Dendritic cell treated with granulocyte-macrophage colony-stimulating factor and Interleukin-4, amounts not matched to agents 40 ng/mL and 50 ng/mL, for 4 days (primary cell): Measurements from ENCODE around the gene SFXN2.
A peak's percentile ranks its signal among the peaks of the same experiment; 100 is the strongest.
"Not testable (repeated sequence)": the region's sequence is repeated elsewhere in the genome, so short reads cannot be mapped to it uniquely, and the experiment has no call there.

Experiments used
- H3K27ac Mint-ChIP-seq: one replicate; pipeline ENCODE4 v1.8.0; 2022; ENCODE audit warnings: mild to moderate bottlenecking, mixed read lengths
- H3K27me3 Mint-ChIP-seq: one replicate; pipeline ENCODE4 v1.8.0; 2022; ENCODE audit warnings: mild to moderate bottlenecking, mixed read lengths
- H3K36me3 Mint-ChIP-seq: one replicate; pipeline ENCODE4 v1.8.0; 2022; ENCODE audit warnings: low read depth, mixed read lengths
- H3K4me1 Mint-ChIP-seq: one replicate; pipeline ENCODE4 v1.8.0; 2022; ENCODE audit warnings: low read depth, mixed read lengths
- H3K4me3 Mint-ChIP-seq: one replicate; pipeline ENCODE4 v1.8.0; 2022; ENCODE audit warnings: mild to moderate bottlenecking, moderate library complexity, mixed read lengths
- H3K9me3 Mint-ChIP-seq: one replicate; pipeline ENCODE4 v1.8.0; 2022; ENCODE audit warnings: mixed read lengths
- intact Hi-C: fragments of 100-400 bp; cut with micrococcal nuclease; formaldehyde crosslinking; loops from one replicate; pipeline ENCODE4 v1.15.0; 2022

The SFXN2 gene

DNA sequence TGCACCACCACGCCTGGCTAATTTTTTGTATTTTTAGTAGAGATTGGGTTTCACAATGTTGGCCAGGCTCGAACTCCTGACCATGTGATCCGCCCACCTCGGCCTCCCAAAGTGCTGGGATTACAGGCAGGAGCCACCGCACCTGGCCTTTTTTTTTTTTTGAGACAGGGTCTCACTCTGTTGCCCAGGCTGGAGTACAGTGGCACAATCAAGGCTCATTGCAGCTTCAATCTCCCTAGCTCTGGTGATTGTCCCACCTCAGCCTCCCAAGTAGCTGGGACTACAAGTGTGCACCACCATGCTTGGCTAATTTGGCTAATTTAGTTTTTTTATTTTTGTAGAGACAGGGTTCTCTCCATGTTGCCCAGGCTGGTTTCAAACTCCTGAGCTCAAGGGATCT, 27.9 kb downstream of the SFXN2 start:
- not testable (repeated sequence) for H3K27me3 Mint-ChIP-seq, H3K9me3 Mint-ChIP-seq, H3K4me3 Mint-ChIP-seq
- H3K4me1 Mint-ChIP-seq: peaks cover 61% of the 10 kb centered on the region
- H3K36me3 Mint-ChIP-seq: peaks cover 33% of the 10 kb centered on the region
- intact Hi-C loops: loop anchor here (5.0 kb wide), 1 partner anchor 75 kb away; no protein-coding TSS in a partner anchor
- peak overlapping the region; percentile 98 for H3K27ac Mint-ChIP-seq

DNA sequence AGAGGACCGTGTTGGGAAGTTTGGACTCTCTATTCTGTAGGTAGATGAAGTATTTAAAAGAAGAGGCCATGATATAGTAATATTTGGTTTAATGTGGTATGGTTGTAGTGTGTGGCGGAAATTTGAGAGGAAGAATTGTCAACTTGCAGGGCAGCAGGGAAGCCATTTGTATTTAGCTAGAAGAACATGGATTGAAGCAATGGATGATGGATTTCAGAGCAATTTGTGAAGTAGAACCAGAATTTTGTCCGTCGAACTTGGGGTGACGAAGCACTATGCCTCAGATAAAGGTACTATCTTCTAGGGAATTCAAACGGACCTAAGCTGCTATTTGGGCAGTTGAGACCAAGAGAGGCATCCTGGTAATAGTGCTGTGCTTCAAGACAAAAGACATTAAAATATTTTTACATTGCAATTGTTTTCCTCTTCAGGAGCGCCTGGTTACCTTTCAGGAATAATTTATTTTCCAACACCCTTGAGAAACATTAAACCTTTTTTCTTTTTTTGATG, 28.7 kb downstream of the SFXN2 start:
- intact Hi-C loops: loop anchor here (5.0 kb wide), 1 partner anchor 74 kb away; no protein-coding TSS in a partner anchor
- H3K27ac Mint-ChIP-seq: peak overlapping the region; percentile 98

DNA sequence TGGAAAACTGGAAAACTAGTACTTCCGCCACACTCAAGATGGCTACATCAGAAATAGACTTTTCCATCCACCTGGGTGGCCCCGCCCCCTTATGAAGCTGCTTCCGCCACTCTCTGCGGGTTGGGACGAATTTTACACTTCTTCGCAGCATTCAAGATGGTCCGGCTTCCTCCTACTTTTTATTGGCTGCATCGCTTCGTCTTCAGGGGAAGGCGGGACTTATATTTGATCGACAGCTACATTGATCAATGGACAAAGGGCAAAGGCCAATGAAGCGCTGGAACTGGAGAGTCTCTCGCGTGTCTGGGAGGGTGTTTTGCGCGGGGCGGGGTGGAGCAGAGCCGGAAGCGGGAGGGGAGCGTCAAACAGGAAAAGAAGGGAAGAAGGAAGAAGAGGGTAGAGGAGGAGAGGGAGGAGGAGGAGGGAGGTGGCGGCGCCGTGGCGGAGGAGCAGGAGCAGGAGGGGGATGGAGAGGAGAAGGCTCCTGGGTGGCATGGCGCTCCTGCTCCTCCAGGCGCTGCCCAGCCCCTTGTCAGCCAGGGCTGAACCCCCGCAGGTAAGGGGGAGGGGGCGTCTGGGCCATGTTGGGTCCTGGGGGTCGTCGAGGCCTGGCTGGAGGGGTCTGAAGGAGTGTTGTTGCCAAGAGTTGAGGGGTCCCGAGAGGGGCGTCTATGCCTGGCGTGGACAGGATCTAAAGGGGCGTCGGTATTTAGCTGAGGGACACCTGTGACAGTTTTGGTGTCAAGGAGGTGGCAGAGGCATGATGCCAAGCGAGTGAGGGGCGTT, 29.3 kb downstream of the SFXN2 start, which contains the start of gene WBP1L:
WBP1L (plus strand) TSS at position 361 of the 786 bp plus-strand sequence; CDS start at position 467, 106 bp downstream.
- Mint-ChIP-seq H3K4me3 (peak within 1 kb of the TSS; percentile 95), H3K27me3 (peaks cover 2% of the 10 kb centered on the region), H3K27ac (peak within 1 kb of the TSS; percentile 98), H3K9me3 (peaks cover 9% of the 10 kb centered on the region), H3K36me3 (peaks cover 44% of the 10 kb centered on the region), H3K4me1 (peaks cover 55% of the 10 kb centered on the region)
- intact Hi-C loops: loop anchor here (5.0 kb wide), 1 partner anchor 74 kb away; no protein-coding TSS in a partner anchor

More for the DNA sequence above, 28.7 kb downstream of the SFXN2 start:
- peaks cover 55% of the 10 kb centered on the region for H3K4me1 Mint-ChIP-seq
- H3K36me3 Mint-ChIP-seq: peaks cover 39% of the 10 kb centered on the region
- H3K4me3 Mint-ChIP-seq: peak overlapping the region; percentile 95
- peaks cover 9% of the 10 kb centered on the region for H3K9me3 Mint-ChIP-seq
- peaks cover 2% of the 10 kb centered on the region for H3K27me3 Mint-ChIP-seq

DNA sequence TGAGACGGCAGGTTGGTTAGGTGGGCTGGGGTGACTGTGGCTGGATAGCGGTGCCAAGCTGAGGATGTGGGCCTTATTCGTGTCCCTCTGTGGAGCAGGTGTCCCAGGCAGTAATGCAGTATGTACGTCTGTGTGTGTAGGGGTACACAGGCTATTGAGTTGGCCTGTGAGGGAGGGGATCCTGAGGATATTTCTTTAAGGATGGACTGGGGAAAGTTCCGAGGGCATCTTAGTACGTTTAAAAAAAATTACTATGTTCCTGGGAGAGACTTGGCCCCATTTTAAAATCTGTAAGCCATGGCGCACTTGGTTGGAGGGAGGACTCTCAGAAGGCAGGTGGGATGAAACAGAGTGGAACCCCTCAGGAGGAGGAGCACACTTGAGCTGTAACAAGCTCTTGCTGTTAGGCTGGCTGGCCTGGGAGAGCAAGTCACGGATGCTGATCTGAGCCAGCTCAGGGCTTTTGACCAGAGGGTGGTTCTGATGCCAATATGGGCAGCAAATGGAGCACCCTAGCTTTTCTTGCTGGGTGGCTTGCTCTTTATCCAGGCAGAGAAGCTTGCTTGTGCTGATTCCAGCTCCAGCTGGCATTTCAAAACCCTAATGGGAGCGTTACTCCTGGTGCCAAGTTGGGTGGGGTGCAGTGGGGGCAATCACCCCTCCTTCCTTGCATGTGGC, 30.1 kb downstream of the SFXN2 start:
- H3K27me3 Mint-ChIP-seq: peaks cover 2% of the 10 kb centered on the region
- H3K4me3 Mint-ChIP-seq: peak overlapping the region; percentile 95
- H3K27ac Mint-ChIP-seq: peak overlapping the region; percentile 98
- intact Hi-C loops: loop anchor here (5.0 kb wide), 1 partner anchor 73 kb away; no protein-coding TSS in a partner anchor
- H3K9me3 Mint-ChIP-seq: peaks cover 9% of the 10 kb centered on the region
- H3K4me1 Mint-ChIP-seq: peaks cover 50% of the 10 kb centered on the region
- peaks cover 44% of the 10 kb centered on the region for H3K36me3 Mint-ChIP-seq

DNA sequence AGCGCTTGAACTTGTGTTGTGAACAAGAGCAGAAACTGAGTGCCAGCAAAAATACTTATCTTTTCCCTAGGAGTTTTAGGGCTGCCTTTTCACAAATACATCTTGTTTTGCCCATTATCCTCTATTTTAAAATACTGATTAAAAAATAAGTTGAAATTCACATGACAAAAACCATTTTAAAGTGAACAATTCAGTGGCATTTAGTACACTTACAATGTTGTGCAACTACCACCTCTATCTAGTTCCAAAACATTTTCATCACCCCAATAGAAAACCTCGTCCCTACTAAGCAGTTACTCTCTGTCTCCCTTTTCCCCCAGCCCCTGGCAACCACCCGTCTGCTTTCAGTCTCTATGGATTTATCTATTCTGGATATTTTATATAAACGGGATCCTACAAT, 30.7 kb downstream of the SFXN2 start:
- peaks cover 48% of the 10 kb centered on the region for H3K4me1 Mint-ChIP-seq
- H3K36me3 Mint-ChIP-seq: peaks cover 44% of the 10 kb centered on the region
- intact Hi-C loops: no loop called here
- H3K4me3 Mint-ChIP-seq: peak overlapping the region; percentile 95
- H3K27ac Mint-ChIP-seq: peak overlapping the region; percentile 98
- peaks cover 2% of the 10 kb centered on the region for H3K27me3 Mint-ChIP-seq
- peaks cover 9% of the 10 kb centered on the region for H3K9me3 Mint-ChIP-seq

DNA sequence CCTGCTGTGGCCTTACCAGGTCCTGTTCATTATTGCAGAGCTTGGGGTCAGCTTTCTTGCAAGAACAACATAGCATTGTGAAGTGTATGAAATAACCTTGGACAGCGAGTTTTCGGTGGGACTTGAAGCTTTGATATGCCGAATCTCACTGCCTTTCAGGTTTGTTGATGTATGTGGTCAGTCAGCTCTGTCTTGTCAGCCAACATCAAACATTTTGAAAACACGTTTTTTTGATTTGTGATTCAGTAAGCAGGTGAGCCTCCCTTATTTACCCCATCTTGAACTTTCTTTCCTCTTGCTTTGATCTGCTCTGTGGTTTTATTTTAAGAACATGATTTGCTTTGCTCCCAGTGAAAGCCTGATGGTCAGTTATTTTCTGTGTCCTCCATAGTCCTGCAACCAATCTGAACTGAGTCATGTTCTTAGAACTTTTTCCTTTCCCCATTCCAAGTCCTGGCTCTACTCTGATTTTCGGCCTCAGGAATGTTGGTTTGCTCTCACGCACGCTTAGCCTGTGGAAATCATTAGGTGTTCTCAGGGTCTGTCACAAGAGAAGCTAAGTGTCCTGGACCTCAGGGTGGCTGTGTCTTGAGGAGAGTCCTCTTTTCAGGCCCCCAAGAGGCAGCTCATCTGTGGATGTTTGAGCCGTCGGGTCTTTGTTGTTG, 38.0 kb downstream of the SFXN2 start:
- Mint-ChIP-seq H3K9me3 (no peaks in the 10 kb centered on the region), H3K4me3 (no peak overlapping the region), H3K27me3 (no peaks in the 10 kb centered on the region), H3K36me3 (peaks cover 43% of the 10 kb centered on the region), H3K4me1 (peaks cover 47% of the 10 kb centered on the region), H3K27ac (peak overlapping the region; percentile 56)
- intact Hi-C loops: loop anchor here (5.0 kb wide), 1 partner anchor 35 kb away; no protein-coding TSS in a partner anchor

DNA sequence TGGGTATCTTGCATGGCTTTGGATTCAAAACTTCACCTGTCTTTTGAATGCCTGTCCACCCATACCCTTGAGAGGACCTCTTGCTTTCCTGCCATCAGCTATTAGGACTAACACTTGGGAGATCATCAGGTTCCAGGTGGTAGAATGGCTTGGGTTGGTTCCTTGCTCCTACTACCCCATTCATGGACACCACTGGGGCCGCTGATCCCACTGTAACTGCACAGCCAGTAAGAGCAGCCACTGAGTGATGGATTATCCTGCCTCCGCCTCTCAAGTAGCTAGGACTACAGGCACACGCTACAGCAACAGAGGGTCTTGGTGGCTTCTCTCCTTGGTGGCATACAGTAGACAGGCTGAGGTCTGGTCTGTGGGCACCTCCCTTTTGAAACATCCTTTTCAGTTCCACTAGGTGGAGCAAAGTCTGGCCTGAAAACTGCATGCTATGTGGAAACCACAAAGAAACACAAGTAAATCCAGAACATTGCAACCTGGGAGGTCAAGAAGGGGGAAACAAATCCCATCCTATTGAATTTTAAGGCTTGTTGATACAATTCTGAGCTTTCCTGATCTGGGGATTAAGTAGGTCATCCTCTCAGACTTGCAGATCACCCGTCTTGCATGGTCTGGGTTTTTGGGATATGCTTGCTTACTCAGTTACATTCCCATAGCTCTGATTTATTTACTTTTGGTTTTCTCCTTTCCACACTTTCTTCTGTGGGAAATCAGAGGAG, 38.7 kb downstream of the SFXN2 start:
- Mint-ChIP-seq H3K4me3 (no peak overlapping the region), H3K4me1 (peaks cover 49% of the 10 kb centered on the region), H3K36me3 (peaks cover 39% of the 10 kb centered on the region), H3K27ac (peak overlapping the region; percentile 56), H3K9me3 (no peaks in the 10 kb centered on the region), H3K27me3 (no peaks in the 10 kb centered on the region)
- intact Hi-C loops: loop anchor here (5.0 kb wide), 1 partner anchor 34 kb away; no protein-coding TSS in a partner anchor

DNA sequence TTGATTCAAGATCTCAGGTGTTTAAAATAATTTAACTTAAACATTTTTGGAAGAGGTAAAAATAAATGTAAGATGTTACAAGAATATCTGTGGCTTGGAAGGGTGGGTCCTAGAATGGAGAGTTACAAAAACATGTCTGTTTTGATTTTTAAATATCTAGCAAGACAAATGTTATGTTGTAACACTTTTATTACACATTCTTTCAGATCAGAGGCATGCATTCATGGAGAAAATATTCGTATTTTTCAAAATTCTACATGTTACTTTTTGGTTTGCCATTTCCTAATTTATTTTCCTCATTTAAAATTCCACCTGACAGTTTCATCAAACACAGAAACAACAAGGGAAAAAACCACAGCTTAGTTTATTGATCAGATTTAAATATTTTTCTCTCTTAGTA, 39.3 kb downstream of the SFXN2 start:
- H3K27me3 Mint-ChIP-seq: no peaks in the 10 kb centered on the region
- H3K9me3 Mint-ChIP-seq: no peaks in the 10 kb centered on the region
- no peak overlapping the region for H3K27ac Mint-ChIP-seq
- peaks cover 39% of the 10 kb centered on the region for H3K36me3 Mint-ChIP-seq
- no peak overlapping the region for H3K4me3 Mint-ChIP-seq
- intact Hi-C loops: loop anchor here (5.0 kb wide), 1 partner anchor 34 kb away; no protein-coding TSS in a partner anchor
- peaks cover 49% of the 10 kb centered on the region for H3K4me1 Mint-ChIP-seq

DNA sequence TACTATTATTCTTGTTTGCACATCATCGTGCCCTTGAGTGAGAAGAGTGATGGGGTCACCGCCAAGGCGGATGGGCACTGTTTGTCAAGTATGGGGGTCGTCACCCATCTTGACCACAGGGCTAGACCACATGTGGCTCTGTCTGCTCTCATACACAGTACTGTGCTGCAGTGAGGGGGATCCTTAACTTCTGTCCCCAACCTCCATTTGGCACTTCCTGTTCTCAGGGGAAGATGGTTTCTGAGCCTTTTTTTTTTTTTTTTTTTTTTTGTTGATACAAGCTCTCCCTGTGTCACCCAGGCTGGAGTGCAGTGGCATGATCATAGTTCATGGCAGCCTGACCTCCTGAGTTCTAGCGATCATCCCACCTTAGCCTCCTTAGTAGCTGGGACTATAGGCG, 42.9 kb downstream of the SFXN2 start:
- Mint-ChIP-seq H3K9me3 (no peaks in the 10 kb centered on the region), H3K27ac (no peak overlapping the region), H3K27me3 (no peaks in the 10 kb centered on the region), H3K4me1 (peaks cover 50% of the 10 kb centered on the region), H3K36me3 (peaks cover 43% of the 10 kb centered on the region), H3K4me3 (no peak overlapping the region)
- intact Hi-C loops: no loop called here

DNA sequence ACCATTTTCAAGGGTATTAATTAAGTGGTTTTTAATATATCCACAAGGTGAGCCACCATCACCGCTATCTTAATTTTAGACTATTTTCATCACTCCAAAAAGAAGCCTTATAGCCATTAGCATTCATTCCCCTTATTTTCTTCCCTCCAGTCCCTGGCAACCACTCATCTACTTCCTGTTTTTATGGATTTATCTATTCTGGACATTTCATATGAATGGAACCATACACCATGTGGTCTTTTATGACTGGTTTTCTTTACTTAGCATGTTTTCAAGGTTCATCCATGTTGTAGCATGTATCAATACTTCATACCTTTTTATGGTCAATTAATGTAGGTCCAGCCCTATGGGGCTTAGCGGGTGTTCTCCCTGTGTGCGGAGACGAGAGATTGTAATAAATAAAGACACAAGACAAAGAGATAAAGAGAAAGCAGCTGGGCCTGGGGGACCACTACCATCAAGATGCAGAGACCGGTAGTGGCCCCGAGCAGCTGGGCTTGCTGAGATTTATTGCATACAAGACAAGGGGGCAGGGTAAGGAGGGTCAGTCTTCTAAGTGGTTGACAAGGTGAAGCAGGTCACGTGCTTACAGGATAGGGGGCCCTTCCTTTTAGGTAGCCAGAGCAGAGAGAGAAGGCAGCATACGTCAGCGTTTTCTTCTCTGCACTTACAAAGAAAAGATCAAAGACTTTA, 44.0 kb downstream of the SFXN2 start:
- no peaks in the 10 kb centered on the region for H3K27me3 Mint-ChIP-seq
- H3K4me3 Mint-ChIP-seq: peak overlapping the region; percentile 42
- intact Hi-C loops: no loop called here
- peak overlapping the region; percentile 59 for H3K27ac Mint-ChIP-seq
- H3K9me3 Mint-ChIP-seq: no peaks in the 10 kb centered on the region
- H3K36me3 Mint-ChIP-seq: peaks cover 46% of the 10 kb centered on the region
- H3K4me1 Mint-ChIP-seq: peaks cover 45% of the 10 kb centered on the region

DNA sequence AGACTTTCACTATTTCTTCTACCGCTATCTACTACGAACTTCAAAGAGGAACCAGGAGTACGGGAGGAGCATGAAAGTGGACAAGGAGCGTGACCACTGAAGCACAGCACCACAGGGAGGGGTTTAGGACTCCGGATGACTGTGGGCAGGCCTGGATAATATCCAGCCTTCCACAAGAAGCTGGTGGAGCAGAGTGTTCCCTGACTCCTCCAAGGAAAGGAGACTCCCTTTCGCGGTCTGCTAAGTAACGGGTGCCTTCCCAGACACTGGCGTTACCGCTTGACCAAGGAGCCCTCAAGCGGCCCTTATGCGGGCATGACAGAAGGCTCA, 44.5 kb downstream of the SFXN2 start:
- H3K4me3 Mint-ChIP-seq, H3K9me3 Mint-ChIP-seq, H3K27me3 Mint-ChIP-seq, intact Hi-C loops: not testable (repeated sequence)
- peaks cover 49% of the 10 kb centered on the region for H3K36me3 Mint-ChIP-seq
- H3K4me1 Mint-ChIP-seq: peaks cover 42% of the 10 kb centered on the region
- peak overlapping the region; percentile 59 for H3K27ac Mint-ChIP-seq

DNA sequence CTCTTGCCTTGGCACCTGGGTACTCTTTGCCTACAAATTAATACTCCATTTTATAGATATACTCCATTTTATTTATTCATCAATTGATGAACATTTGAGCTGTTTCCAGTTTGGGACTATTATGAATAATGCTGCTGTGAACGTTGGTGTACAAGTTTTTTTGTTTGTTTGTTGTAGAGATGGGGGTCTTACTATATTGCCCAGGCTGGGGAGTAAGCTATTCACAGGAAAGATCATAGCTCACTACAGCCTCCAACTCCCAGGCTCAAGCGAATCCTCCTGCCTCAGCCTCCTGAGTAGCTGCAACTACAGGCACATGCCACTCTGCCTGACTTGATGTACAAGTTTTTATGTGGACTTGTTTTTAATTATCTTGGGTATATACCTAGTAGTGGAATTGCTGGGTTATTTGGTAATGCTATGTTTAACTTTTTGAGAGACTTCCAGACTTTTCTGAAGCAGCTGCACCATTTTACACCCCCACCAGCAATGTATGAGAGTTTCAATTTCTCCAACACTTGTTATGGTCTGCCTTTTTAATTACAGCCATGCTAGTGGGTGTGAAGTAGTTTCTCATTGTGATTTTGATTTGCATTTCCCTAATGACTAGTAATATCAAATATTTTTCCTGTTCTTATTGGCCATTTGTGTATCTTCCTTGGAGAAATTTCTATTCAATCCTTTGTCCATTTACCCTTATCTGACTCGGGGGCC, 45.2 kb downstream of the SFXN2 start:
- Mint-ChIP-seq H3K4me1 (peaks cover 42% of the 10 kb centered on the region), H3K27me3 (no peaks in the 10 kb centered on the region), H3K4me3 (no peak overlapping the region), H3K27ac (no peak overlapping the region), H3K36me3 (peaks cover 50% of the 10 kb centered on the region), H3K9me3 (no peaks in the 10 kb centered on the region)
- intact Hi-C loops: no loop called here
